Measurements from ENCODE around the gene TMEM219. TPM values are rescaled to one million over a fixed set of nuclear protein-coding genes. Genes with fewer than 3 reads are reported as not detected.
A peak's percentile ranks its signal among the peaks of the same experiment; 100 is the strongest.

TMEM219 gene
- total RNA-seq, 2 donors from 2014 or later, result 67.5 to 71.9 TPM

- peaks cover 0 to 5% of the 10 kb centered on the region in 2 donors for H3K36me3 ChIP-seq (replicated peaks in 1 of 2; ENCODE audit: insufficient read depth in 1 of 2, low read depth in 2 of 2)
- no peak overlapping the region for H3K4me3 ChIP-seq
- no peaks in the 10 kb centered on the region for H3K9me3 ChIP-seq
- no peak for TF ChIP-seq CTCF (IDR thresholded peaks at IDR 0.05)
- no peak for TF ChIP-seq POLR2A (IDR thresholded peaks at IDR 0.05)
- H3K4me1 ChIP-seq, result peaks cover 26% of the 10 kb centered on the region
- no peaks in the 10 kb centered on the region for H3K27me3 ChIP-seq
- intact Hi-C loops (cut with DNase I), result no loop called here
- peak overlapping the region in 3 of 4 donors; percentile 89 to 99 (median 96) for H3K27ac ChIP-seq
- no peak for DNase-seq
- ATAC-seq, result no peak
- 87 to 88% methylated on average over 9 of the region's 9 CpGs for WGBS, 2 donors
Measured at GRCh38 chr16:29993903-29994599, 32.2 kb downstream of the TMEM219 start.

GRCh38 chr16:29994600-29995323, 32.9 kb downstream of the TMEM219 start:
- intact Hi-C loops (cut with DNase I), result no loop called here
- peak; percentile 73 to 75 (median 74) for DNase-seq

GRCh38 chr16:29995324-29995910, 33.5 kb downstream of the TMEM219 start, which contains the start of gene HIRIP3:
Gene HIRIP3 (minus strand): TSS chr16:29995617. CDS start chr16:29995605, 12 bp downstream.
- peak; percentile 80 for ATAC-seq
- 0% methylated on average over 6 to 53 of the region's 53 CpGs for WGBS, 2 donors
- peak within 1 kb of the TSS; percentile 89 to 99 (median 93) for H3K27ac ChIP-seq
- TF ChIP-seq POLR2A (IDR thresholded peaks at IDR 0.05) (peak in 2 of 3 donors; percentile 61 to 67), CTCF (IDR thresholded peaks at IDR 0.05) (no peak)
- peaks cover 0 to 5% of the 10 kb centered on the region in 2 donors for H3K36me3 ChIP-seq (replicated peaks in 1 of 2; ENCODE audit: insufficient read depth in 1 of 2, low read depth in 2 of 2)
- intact Hi-C loops (cut with DNase I), result no loop called here
- peak within 1 kb of the TSS; percentile 76 to 79 for H3K4me3 ChIP-seq
- H3K9me3 ChIP-seq, result no peaks in the 10 kb centered on the region
- H3K27me3 ChIP-seq, result no peaks in the 10 kb centered on the region
- H3K4me1 ChIP-seq, result peaks cover 26% of the 10 kb centered on the region
- DNase-seq, result peak; percentile 89 to 91 (median 90)

More at GRCh38 chr16:29994600-29995323, 32.9 kb downstream of the TMEM219 start:
- Histone ChIP-seq H3K4me1 (peaks cover 26% of the 10 kb centered on the region), H3K36me3 (replicated peaks in 1 of 2; ENCODE audit: insufficient read depth in 1 of 2, low read depth in 2 of 2) (peaks cover 0 to 5% of the 10 kb centered on the region in 2 donors), H3K27me3 (no peaks in the 10 kb centered on the region), H3K4me3 (peak overlapping the region; percentile 48 to 76), H3K9me3 (no peaks in the 10 kb centered on the region), H3K27ac (peak overlapping the region; percentile 89 to 99 (median 93))
- peak; percentile 53 for ATAC-seq
- WGBS, 2 donors, result 16 to 18% methylated on average over 17 to 24 of the region's 24 CpGs
- TF ChIP-seq CTCF (IDR thresholded peaks at IDR 0.05) (no peak), POLR2A (IDR thresholded peaks at IDR 0.05) (no peak)

- no peaks in the 10 kb centered on the region for H3K27me3 ChIP-seq
- peak within 1 kb of the TSS; percentile 76 to 79 for H3K4me3 ChIP-seq
- TF ChIP-seq POLR2A (IDR thresholded peaks at IDR 0.05) (peak in 2 of 3 donors; percentile 52 to 58), CTCF (IDR thresholded peaks at IDR 0.05) (peak in 1 of 7 experiments; percentile 24)
- intact Hi-C loops (cut with DNase I), result no loop called here
- DNase-seq, result peak; percentile 98
- ATAC-seq, result peak; percentile 99
- H3K36me3 ChIP-seq (replicated peaks in 1 of 2; ENCODE audit: insufficient read depth in 1 of 2, low read depth in 2 of 2), result peaks cover 0 to 2% of the 10 kb centered on the region in 2 donors
- peak within 1 kb of the TSS; percentile 89 to 99 (median 93) for H3K27ac ChIP-seq
- H3K4me1 ChIP-seq, result peaks cover 26% of the 10 kb centered on the region
- 0 to 1% methylated on average over 33 to 65 of the region's 65 CpGs for WGBS, 2 donors
- no peaks in the 10 kb centered on the region for H3K9me3 ChIP-seq
Measured at GRCh38 chr16:29995911-29996765, 34.3 kb downstream of the TMEM219 start, which contains the start of gene INO80E. Gene INO80E (plus strand): TSS chr16:29996241. CDS start chr16:29996311, 70 bp downstream.
